Breast epithelium (tissue), 4 donors: ENCODE results near the gene C2CD5. TPM values are rescaled to one million over a fixed set of nuclear protein-coding genes. Genes with fewer than 3 reads are reported as not detected.

Experiments used
- DNase-seq, 2 donors: peaks; one replicate each; pipeline ENCODE4 v3.0.0-alpha.2; 2019; ENCODE audit warnings: low spot score in 2 of 2
- H3K27ac ChIP-seq, 2 donors: fragments of 200-600 bp; sonication (generic) in 1 of 2; one replicate each; pipeline ENCODE4 v1.5.1; 2016 to 2019; ENCODE audit warnings: mild to moderate bottlenecking in 1 of 2
- H3K27me3 ChIP-seq, 2 donors: fragments of 200-600 bp; sonication (generic) in 1 of 2; one replicate each; pipeline versions ENCODE4 v1.5.1 to v1.6.0; 2017 to 2019; ENCODE audit warnings: control low read depth in 1 of 2, mild to moderate bottlenecking in 1 of 2
- H3K36me3 ChIP-seq: fragments of 200-600 bp; one replicate; pipeline ENCODE4 v1.5.1; 2019
- H3K4me1 ChIP-seq, 2 donors: fragments of 200-600 bp; sonication (generic); one replicate each; pipeline ENCODE4 v1.5.1; 2016 to 2019; ENCODE audit warnings: control low read depth in 1 of 2
- H3K4me3 ChIP-seq, 3 donors: fragments of 200-600 bp; sonication (generic); 1 replicate in 2 of 3; 2 replicates in 1 of 3; pipeline ENCODE4 v1.5.1; 2016 to 2019; ENCODE audit warnings: mild to moderate bottlenecking in 3 of 3, moderate library complexity in 2 of 3
- H3K9me3 ChIP-seq, 2 donors: fragments of 200-600 bp; sonication (generic) in 1 of 2; one replicate each; pipeline ENCODE4 v1.5.1; 2016 to 2019; ENCODE audit warnings: control low read depth in 1 of 2
- POLR2A ChIP-seq: fragments of 450-650 bp; IDR thresholded peaks from one replicate; pipeline ENCODE4 v1.6.1; 2016; ENCODE audit warnings: antibody characterized with exemption, mild to moderate bottlenecking, moderate library complexity
- POLR2AphosphoS5 ChIP-seq, 3 donors: sonication (generic); formaldehyde crosslinking; IDR thresholded peaks; one replicate each; pipeline ENCODE4 v1.6.1; 2017; ENCODE audit warnings: antibody characterized with exemption in 3 of 3
- intact Hi-C: fragments of 100-400 bp; cut with DNase I; formaldehyde crosslinking; loops from one replicate; pipeline ENCODE4 v1.15.1; 2023; ENCODE audit warnings: low total_unique reads
- total RNA-seq, 3 donors: library from RNA; depleted of rRNA; stranded (reverse); fragments of >200 nt; gene quantifications; one replicate each; pipeline ENCODE4 v1.1.0, GENCODE V29; 2016
- TF ChIP-seq, protein P1 (sequence below), 3 donors: fragments of 450-650 bp; IDR thresholded peaks; one replicate each; pipeline ENCODE4 v1.5.1; 2016 to 2017; ENCODE audit warnings: antibody characterized with exemption in 3 of 3, mild to moderate bottlenecking in 3 of 3, moderate library complexity in 3 of 3

The C2CD5 gene
- total RNA-seq, 3 donors from 2014 or later, result 33.4 to 60.6 (median 40.2) TPM

DNA sequence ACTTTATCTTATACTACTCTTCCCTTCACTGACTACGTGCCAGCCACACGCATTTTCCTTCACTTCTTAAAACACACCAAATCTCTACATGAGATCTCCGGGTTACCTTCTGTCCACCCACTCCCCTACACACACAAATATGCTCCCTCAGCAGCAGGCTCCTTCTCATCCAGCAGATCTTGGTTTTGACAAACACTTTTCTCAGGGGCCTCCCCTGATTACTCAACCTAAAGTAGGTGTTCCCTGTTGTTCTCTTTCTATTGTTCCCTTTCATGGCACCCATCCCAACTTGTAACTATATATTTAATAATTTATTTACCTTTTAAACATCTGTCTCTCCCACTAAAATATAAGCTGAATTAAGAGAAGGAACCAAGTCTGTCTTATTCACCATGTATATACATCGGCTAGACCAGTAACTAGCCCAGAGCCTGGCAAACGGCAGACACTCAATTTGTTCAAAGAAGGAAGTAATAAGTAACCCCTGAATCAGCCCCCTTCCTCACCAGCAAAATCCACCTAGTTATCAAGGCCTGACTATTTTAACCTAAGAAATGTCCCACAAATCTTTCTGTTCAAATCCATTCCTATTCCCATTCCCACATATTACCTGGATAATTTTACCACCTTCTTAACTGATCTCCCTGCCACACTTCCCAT lies 2.7 kb downstream of the C2CD5 start:
- TF ChIP-seq POLR2A (no peak), POLR2AphosphoS5 (IDR thresholded peaks at IDR 0.05) (no peak)
- TF ChIP-seq, protein P1, sequence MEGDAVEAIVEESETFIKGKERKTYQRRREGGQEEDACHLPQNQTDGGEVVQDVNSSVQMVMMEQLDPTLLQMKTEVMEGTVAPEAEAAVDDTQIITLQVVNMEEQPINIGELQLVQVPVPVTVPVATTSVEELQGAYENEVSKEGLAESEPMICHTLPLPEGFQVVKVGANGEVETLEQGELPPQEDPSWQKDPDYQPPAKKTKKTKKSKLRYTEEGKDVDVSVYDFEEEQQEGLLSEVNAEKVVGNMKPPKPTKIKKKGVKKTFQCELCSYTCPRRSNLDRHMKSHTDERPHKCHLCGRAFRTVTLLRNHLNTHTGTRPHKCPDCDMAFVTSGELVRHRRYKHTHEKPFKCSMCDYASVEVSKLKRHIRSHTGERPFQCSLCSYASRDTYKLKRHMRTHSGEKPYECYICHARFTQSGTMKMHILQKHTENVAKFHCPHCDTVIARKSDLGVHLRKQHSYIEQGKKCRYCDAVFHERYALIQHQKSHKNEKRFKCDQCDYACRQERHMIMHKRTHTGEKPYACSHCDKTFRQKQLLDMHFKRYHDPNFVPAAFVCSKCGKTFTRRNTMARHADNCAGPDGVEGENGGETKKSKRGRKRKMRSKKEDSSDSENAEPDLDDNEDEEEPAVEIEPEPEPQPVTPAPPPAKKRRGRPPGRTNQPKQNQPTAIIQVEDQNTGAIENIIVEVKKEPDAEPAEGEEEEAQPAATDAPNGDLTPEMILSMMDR (IDR thresholded peaks at IDR 0.05), result no peak
- no peak overlapping the region for H3K4me3 ChIP-seq
- no peaks in the 10 kb centered on the region for H3K36me3 ChIP-seq
- H3K27ac ChIP-seq, result no peak overlapping the region
- no peak for DNase-seq
- no peaks in the 10 kb centered on the region for H3K27me3 ChIP-seq
- no peaks in the 10 kb centered on the region for H3K9me3 ChIP-seq
- intact Hi-C loops, result no loop called here
- peaks cover 0 to 13% of the 10 kb centered on the region in 2 donors for H3K4me1 ChIP-seq

GRCh38 chr12:22539055-22539454 lies 5.3 kb downstream of the C2CD5 start:
- Histone ChIP-seq H3K9me3 (no peaks in the 10 kb centered on the region), H3K4me3 (no peak overlapping the region), H3K27me3 (no peaks in the 10 kb centered on the region), H3K27ac (no peak overlapping the region), H3K36me3 (no peaks in the 10 kb centered on the region), H3K4me1 (peaks cover 0 to 13% of the 10 kb centered on the region in 2 donors)
- intact Hi-C loops, result no loop called here
- no peak for DNase-seq
- no peak for TF ChIP-seq POLR2A
- TF ChIP-seq, protein P1 (IDR thresholded peaks at IDR 0.05), result no peak
- TF ChIP-seq POLR2AphosphoS5 (IDR thresholded peaks at IDR 0.05), result no peak

DNA sequence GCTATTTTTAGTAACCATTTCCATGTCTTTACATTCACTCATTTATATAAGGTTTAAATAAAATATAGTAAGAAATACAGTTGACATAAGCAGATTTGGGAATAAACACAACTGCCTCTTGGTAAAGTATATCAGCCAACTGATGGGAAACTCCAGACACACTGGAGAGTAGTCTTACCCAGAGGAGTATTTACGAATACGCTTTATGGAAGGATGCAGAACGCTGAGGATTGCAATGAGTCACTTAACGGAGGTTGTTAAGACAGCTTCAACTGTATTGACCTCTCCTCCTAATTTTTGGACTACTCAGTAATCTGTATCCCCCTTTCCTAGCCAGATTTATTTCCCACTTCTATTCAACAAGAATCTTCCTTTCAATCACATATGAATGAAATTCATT lies 6.0 kb downstream of the C2CD5 start:
- H3K36me3 ChIP-seq, result no peaks in the 10 kb centered on the region
- no peaks in the 10 kb centered on the region for H3K27me3 ChIP-seq
- DNase-seq, result no peak
- H3K4me3 ChIP-seq, result no peak overlapping the region
- intact Hi-C loops, result no loop called here
- H3K4me1 ChIP-seq, result peaks cover 0 to 13% of the 10 kb centered on the region in 2 donors
- TF ChIP-seq, protein P1 (IDR thresholded peaks at IDR 0.05), result no peak
- no peak for TF ChIP-seq POLR2A
- TF ChIP-seq POLR2AphosphoS5 (IDR thresholded peaks at IDR 0.05), result no peak
- H3K9me3 ChIP-seq, result no peaks in the 10 kb centered on the region
- no peak overlapping the region for H3K27ac ChIP-seq

DNA sequence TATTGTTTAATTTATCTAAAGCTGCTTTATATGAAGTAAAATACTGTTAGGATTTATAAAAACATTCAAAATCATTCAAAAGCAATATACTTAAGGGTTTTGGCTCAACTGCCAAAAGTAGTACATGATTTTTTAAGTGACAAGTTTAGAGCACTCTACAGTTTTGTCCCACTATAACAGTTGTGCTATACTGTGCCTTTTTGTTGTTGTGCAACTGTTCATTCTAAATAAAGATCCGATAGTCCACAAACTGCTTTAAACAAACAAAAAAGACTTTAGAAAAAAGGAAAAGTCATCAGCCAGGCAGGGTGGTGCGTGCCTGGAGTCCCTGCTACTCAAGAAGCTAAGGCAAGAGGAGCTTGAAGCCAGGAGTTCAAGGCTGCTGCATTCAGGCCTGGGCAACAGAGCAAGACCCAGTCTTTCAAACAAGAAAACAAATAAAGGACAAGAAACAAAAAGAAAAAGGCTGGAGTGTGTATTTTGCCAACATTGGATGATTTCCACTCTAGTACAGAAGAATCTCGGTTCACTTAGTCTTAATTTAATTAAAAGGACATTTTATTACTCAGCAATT lies 7.3 kb downstream of the C2CD5 start:
- Histone ChIP-seq H3K36me3 (no peaks in the 10 kb centered on the region), H3K9me3 (no peaks in the 10 kb centered on the region), H3K4me3 (no peak overlapping the region), H3K27ac (no peak overlapping the region), H3K27me3 (no peaks in the 10 kb centered on the region), H3K4me1 (peaks cover 0 to 6% of the 10 kb centered on the region in 2 donors)
- TF ChIP-seq POLR2A, result no peak
- TF ChIP-seq, protein P1 (IDR thresholded peaks at IDR 0.05), result no peak
- intact Hi-C loops, result no loop called here
- DNase-seq, result no peak

- Histone ChIP-seq H3K4me3 (no peak overlapping the region), H3K27me3 (no peaks in the 10 kb centered on the region), H3K36me3 (peaks cover under 1% of the 10 kb centered on the region), H3K9me3 (no peaks in the 10 kb centered on the region), H3K27ac (no peak overlapping the region), H3K4me1 (peaks cover 0 to 6% of the 10 kb centered on the region in 2 donors)
- TF ChIP-seq, protein P1 (IDR thresholded peaks at IDR 0.05), result no peak
- TF ChIP-seq POLR2A (no peak), POLR2AphosphoS5 (IDR thresholded peaks at IDR 0.05) (no peak)
- intact Hi-C loops, result no loop called here
- no peak for DNase-seq
Observed at GRCh38 chr12:22536346-22536945, 7.9 kb downstream of the C2CD5 start.
